A549 (cell line): ENCODE measurements around the gene PTPRG.

Experiments used
- CBX8 ChIP-seq: fragments of 200-600 bp; sonication (generic); IDR thresholded peaks from 2 replicates; pipeline ENCODE4 v1.6.1; 2016
- CTCF ChIP-seq: fragments of >200 bp; sonication (Bioruptor Twin); formaldehyde crosslinking; IDR thresholded peaks from 3 replicates; pipeline ENCODE4 v1.5.1; 2016
- E2F6 ChIP-seq: IDR thresholded peaks from 2 replicates; pipeline ENCODE4 v1.6.1; 2012; ENCODE audit warnings: low read depth, borderline replicate concordance
- EP300 ChIP-seq, 2 experiments: fragments of >200 bp; sonication (Bioruptor Twin); formaldehyde crosslinking; IDR thresholded peaks; 2 replicates in 1 of 2; 3 replicates in 1 of 2; pipeline ENCODE4 v1.6.1; 2016 to 2017
- MAFK ChIP-seq: fragments of 450-650 bp; IDR thresholded peaks from 2 replicates; pipeline ENCODE4 v1.6.1; 2014; ENCODE audit not compliant: partially characterized antibody
- MAZ ChIP-seq: fragments of 150-350 bp; IDR thresholded peaks from 2 replicates; pipeline ENCODE4 v1.6.1; 2014; ENCODE audit warnings: antibody characterized with exemption, low read depth, low read length, borderline replicate concordance
- NFE2L2 ChIP-seq: fragments of 150-350 bp; conservative IDR thresholded peaks from 2 replicates; pipeline ENCODE4 v1.6.1; 2014; ENCODE audit warnings: low read length
- NR3C1 ChIP-seq: fragments of >200 bp; sonication (Bioruptor Twin); formaldehyde crosslinking; IDR thresholded peaks from 3 replicates; pipeline ENCODE4 v1.6.1; 2017
- POLR2A ChIP-seq: IDR thresholded peaks from 2 replicates; pipeline ENCODE4 v1.6.1; 2012; ENCODE audit warnings: mild to moderate bottlenecking, low read length
- SREBF2 ChIP-seq: fragments of 450-650 bp; IDR thresholded peaks from 2 replicates; pipeline ENCODE4 v1.6.1; 2014; ENCODE audit warnings: mild to moderate bottlenecking, moderate library complexity
- ZFP36 ChIP-seq: fragments of 450-650 bp; IDR thresholded peaks from 2 replicates; pipeline ENCODE4 v1.6.1; 2014; ENCODE audit warnings: borderline replicate concordance; ENCODE audit not compliant: partially characterized antibody

GRCh38 chr3:62183969-62184368 lies 622.6 kb downstream of the PTPRG start:
- no peak for TF ChIP-seq CTCF
- no peak for TF ChIP-seq ZFP36
- no peak for TF ChIP-seq EP300 (IDR thresholded peaks at IDR 0.05)
- no peak for TF ChIP-seq CBX8
- no peak for TF ChIP-seq SREBF2
- TF ChIP-seq POLR2A = no peak
- no peak for TF ChIP-seq MAFK
- TF ChIP-seq NR3C1 = no peak
- no peak for TF ChIP-seq MAZ
- TF ChIP-seq E2F6 = no peak
- no peak for TF ChIP-seq NFE2L2
